DND-41 (cell line): Measurements from ENCODE around the gene VPS33B.

Source experiments
- CTCF ChIP-seq: IDR thresholded peaks from 2 replicates; pipeline ENCODE4 v1.5.1; 2012; ENCODE audit warnings: borderline replicate concordance, low read length, moderate library complexity, mild to moderate bottlenecking; ENCODE audit not compliant: poor library complexity, severe bottlenecking; ENCODE audit errors: extremely low read depth
- EZH2 ChIP-seq: IDR thresholded peaks from 3 replicates; pipeline ENCODE4 v1.6.1; 2012; ENCODE audit warnings: borderline replicate concordance, low read depth, mild to moderate bottlenecking, moderate library complexity, low read length, inconsistent platforms; ENCODE audit not compliant: severe bottlenecking

- TF ChIP-seq CTCF = no peak
- TF ChIP-seq EZH2 = no peak
These were observed 17.6 kb upstream of the VPS33B start for GRCh38 chr15:91039996-91040395.
